NCI-H187 (cell line): Measurements from ENCODE around the gene PCSK1N.
"Not testable (repeated sequence)": the region's sequence is repeated elsewhere in the genome, so short reads cannot be mapped to it uniquely, and the experiment has no call there.

Source experiments
- DNase-seq, 2 experiments: peaks; one replicate each; lab custom pipeline; 2025; lab: John Stamatoyannopoulos, UW

PCSK1N gene, protein sequence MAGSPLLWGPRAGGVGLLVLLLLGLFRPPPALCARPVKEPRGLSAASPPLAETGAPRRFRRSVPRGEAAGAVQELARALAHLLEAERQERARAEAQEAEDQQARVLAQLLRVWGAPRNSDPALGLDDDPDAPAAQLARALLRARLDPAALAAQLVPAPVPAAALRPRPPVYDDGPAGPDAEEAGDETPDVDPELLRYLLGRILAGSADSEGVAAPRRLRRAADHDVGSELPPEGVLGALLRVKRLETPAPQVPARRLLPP

DNA sequence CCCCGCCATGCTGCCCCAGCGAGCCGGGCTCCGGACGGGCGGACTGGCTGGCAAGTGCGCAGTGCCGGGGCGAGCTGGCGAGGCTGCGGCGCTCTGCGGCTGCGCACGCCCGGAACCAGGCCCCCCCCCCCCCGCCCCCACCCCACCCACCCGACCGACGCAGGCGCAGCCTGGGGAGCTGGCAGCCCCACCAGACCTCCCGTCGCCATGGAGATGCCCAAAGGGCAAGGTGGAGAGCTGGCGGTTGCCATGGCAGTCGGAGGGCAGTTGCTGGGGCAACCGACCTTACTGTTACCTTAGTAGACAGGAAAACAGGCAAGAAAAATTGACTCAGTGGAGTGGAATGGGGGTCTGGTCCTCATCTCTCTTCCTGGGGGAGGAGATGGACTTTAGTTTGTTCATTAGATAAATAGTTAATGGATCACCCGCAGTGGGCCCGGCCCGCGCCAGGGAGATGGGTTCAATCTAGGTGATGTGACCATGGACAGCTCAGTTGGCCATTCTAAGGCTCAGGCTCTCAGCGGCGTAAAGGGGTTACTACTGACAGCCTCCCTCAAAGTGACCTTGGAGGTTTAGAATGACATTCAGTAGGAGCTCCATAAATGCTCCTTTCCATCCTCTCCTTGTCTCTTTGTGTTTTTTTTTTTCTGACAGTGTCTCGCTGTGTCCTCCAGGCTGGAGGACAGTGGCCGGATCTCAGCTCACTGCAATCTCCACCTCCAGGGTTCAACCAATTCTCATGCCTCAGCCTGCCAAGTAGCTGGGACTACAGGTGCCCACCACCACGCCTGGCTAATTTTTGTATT is at the start of gene PCSK1N:
Gene PCSK1N, minus strand, starts transcription at position 87 of the 806 bp plus-strand sequence. Its CDS starts 78 bp downstream, at position 9.
- no peak for DNase-seq

DNA sequence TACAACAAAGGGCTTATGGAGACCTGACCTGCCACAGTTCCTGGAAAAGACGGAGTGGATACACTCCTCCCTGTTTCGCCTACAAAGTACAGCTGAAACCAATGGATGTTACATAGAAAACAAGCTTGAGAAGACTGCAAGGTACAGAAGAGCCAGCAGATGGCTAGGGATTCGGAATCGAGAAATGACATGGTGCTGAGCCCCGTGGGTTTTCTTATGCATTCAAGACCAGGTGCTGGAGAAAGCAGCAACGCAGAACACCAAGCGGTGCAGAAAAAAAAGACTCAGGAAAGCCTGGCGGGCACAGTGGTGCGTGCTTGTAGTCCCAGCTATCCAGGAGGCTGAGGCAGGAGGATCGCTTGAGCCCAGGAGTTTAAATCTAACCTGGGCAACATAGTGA is 48.3 kb upstream of the PCSK1N start:
- DNase-seq, result no peak

DNA sequence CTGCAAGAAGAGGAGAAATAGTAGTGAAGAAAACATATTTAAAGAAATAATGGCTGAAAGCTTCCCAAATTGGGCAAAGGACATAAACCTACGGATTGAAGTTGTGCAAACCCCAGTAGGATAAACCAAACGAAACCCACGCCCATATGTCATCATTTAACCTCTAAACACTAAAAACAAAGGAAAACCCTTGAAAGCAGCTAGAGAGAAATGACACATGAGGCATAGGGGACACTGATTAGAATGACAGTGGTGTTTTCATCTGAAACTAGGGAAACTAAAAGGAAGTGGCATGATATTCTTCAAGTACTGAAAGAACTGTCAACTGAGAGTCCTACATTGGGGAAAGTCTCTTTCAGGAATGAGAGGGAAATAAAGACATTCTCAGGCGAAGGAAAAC is 41.5 kb upstream of the PCSK1N start:
- not testable (repeated sequence) for DNase-seq

DNA sequence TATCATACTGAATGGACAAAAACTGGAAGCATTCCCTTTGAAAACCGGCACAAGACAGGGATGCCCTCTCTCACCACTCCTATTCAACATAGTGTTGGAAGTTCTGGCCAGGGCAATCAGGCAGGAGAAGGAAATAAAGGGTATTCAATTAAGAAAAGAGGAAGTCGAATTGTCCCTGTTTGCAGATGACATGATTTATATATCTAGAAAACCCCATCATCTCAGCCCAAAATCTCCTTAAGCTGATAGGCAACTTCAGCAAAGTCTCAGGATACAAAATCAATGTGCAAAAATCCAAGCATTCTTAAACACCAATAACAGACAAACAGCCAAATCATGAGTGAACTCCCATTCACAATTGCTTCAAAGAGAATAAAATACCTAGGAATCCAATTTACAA is 36.6 kb upstream of the PCSK1N start:
- DNase-seq, result not testable (repeated sequence)

DNA sequence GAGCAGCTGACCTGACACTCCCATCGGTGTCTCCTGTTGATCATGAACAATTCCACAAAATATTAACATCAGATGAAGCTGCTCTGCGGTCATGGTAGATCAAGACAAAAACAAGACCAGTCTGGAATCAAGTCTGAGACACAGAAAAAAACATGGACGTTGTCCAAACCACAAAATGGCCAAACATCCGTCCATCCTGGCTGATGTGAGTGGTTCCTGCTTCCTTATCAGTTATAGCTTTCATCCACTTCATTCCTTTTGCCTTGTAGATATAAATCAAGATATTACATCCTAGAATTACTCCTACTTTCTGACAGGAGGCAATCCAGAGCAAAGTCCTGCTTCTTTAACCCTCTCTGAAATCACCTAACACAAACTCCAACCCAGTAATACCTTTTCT is 28.8 kb upstream of the PCSK1N start:
- DNase-seq, result no peak

DNA sequence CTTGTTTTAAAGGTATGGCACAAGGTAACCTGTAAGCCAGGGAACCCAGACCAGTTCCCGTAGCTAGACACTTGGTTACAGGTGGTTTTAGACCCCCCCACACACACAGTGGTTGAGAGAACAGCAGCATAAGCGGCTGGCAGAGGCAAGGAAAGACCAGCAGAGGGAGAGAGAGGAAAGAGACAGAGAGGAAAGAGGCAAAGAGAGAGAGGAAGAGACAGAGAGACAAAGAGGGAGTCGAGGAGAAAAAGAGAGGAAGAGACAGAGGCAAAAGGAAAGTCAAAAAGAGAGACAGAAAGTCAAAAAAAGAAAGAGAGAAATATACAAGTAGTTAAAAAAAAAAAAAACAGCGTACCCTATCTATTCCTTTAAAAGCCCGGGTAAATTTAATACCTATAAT is 19.5 kb upstream of the PCSK1N start:
- no peak for DNase-seq

DNA sequence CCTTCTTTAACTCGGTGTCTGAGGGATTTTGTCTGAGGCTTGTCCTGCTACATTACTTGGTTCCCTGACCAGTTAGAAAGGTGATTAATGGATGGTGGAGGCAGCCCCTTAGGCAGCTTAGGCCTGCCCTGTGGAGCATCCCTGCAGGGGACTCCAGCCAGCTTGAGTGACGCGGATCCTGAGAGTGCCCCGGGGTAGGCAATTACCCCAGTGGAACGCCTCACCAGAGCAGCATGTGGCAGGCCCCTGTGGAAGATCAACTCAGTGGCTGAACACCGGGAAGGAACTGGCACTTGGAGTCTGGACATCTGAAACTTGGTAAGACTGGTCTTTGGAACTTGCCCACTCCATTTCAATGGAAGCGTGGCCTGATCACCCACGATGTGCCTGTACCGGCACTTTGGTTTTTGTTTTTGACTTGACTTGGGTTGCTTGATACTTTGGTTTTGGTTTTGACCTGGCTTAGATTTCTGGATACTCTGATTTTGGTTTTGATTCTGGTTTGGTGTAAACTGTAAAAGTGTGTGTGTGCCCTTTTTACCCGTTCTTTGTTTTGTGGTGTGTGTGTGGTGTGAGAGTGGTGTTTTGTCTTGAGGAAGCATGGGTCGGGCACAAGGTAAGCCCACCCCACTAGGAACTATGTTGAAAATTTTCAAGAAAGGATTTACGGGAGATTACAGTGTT is 18.9 kb upstream of the PCSK1N start:
- not testable (repeated sequence) for DNase-seq

DNA sequence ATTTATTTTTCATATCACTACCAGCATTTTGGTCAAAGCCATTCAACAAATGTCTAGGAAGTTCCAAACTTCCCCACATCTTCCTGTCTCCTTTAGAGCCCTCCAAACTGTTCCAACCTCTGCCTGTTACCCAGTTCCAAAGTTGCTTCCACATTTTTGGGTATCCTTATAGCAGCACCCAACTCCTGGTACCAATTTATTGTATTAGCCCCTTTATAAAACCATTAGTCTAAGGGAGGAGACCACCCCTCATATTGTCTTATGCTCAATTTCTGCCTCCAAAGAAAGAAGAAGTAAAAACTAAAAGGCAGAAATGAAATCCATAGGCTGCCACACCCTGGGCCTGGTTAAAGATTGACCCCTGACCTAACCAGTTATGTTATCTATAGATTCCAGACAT is 18.1 kb upstream of the PCSK1N start:
- not testable (repeated sequence) for DNase-seq

DNA sequence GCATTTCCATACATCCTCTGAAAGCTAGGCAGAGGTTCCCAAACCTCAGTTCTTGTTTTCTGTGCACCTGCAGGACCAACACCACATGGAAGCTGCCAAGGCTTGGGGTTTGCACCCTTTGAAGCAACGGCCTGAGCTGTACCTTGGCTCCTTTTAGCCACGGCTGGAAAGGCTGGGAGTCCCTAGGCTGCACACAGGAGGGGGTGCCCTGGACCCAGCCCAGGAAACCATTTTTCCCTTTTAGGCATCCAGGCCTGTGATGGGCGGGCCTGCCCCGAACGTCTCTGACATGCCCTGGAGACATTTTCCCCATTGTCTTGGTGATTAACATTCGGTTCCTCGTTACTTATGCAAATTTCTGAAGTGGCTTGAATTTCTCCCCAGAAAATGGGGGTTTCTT is 17.4 kb upstream of the PCSK1N start:
- DNase-seq, result no peak

DNA sequence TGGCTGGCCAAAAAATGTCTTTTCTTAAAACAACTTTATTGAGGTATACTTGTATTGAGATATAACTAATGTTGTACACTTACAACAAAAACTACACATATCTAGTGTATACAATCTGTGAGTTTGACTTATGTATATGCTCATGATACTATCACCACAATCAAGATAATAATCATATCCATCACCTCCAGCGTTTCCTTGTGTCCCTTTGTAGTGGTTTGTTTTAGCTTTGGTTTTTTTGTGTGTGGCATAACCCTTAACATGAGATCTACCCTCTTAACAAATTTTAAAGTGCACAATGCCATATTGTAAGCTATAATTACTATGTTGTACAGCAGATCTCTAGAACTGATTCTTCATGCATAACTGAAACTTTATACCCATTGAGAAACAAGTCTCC is 13.4 kb upstream of the PCSK1N start:
- no peak for DNase-seq

DNA sequence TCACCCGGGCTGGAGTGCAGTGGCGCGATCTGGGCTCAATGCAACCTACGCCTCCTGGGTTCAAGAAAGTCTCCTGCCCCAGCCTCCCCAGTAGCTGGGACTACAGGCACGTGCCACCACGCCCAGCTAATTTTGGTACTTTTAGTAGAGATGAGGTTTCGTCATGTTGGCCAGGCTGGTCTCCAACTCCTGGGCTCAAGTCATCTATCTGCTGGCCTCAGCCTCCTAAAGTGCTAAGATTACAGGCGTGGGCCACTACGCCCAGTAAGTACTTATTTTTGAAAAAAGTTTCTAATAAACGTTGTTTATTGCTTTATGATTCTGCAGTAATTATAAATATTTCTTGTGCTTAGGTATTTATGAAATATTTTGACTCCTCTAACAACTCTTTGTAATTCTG is 4.3 kb upstream of the PCSK1N start:
- no peak for DNase-seq

DNA sequence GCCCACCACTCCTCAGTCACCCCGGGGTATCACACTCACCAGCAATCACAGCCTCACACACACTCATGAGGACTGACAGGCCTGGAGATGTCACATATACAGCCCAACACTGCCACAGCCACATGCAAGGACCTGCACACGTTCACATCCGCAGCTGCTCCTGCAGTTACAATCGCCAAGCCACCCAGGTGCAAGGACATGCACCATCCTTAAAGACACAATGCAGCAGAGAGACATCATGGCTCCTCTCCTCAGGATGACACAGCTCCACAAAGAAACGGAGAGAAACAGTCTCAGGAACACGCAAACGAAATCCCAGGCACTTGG is 1.1 kb downstream of the PCSK1N start:
- no peak for DNase-seq

DNA sequence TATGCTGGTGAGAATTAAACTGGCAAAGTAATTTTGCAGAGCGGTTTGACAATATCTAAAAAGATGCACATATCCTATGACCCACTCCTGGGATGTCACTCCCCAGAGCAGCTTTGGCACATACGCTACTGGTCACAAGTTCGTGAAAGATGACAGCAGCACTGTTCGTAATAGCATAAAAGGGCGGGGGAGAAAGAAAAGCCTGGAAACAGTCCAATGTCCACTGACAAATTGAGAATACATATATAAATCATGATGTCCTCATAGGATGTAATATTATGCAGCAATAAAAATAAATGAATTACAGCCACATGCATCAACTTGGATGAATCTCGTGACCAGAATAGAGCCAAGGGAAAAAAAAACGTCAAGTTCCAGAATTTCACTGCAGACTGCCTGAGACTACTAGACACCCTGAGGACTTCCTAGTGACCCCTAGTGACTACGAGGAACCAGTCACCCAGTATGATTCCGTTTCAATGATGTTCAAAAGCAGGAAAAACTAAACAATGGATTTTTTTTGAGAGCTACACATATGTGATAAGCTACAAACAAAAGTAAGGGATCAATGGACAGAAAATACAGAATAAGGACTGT is 1.8 kb downstream of the PCSK1N start:
- no peak for DNase-seq

DNA sequence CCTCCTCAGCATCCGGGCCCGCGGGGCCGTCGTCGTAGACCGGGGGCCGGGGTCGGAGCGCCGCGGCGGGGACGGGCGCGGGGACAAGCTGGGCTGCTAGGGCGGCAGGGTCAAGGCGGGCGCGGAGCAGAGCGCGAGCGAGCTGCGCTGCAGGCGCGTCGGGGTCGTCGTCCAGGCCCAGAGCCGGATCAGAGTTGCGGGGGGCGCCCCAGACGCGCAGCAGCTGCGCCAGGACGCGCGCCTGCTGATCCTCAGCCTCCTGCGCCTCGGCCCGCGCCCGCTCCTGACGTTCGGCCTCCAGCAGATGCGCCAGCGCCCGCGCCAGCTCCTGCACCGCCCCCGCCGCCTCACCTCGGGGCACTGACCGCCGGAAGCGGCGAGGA is 3.5 kb downstream of the PCSK1N start:
- no peak for DNase-seq

DNA sequence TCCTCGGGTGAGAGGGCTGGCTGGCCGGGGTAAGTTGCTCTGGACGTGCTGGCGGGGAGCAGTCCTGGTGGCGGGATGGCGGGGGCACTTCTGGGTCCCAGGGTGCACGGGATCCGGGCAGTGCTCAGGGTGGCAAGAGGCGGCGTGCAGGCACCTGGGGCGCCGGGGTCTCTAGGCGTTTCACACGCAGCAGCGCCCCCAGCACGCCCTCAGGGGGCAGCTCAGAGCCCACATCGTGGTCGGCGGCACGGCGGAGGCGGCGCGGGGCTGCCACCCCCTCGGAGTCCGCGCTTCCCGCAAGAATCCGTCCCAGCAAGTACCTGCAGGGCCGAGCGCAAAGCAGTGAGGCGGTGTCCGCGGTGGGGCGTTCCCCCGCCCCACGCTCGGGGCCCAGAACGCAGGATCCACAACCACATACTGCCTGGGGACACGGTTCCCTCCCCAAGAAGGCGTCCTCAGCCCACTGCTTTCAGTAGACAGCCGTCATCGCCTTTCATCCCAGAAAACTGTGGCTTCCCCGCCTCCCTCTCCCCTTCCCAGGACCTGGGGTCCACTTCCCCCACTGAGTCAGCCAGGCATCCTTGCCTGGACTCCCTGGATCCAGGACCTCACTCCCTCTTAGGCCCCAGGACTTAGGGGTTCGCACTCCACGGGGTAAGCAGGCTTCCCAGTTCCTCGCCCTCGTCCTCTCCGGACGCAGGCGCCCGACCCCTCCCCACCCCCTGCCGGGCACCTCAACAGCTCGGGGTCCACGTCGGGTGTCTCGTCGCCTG is 4.1 kb downstream of the PCSK1N start:
- DNase-seq, result no peak

DNA sequence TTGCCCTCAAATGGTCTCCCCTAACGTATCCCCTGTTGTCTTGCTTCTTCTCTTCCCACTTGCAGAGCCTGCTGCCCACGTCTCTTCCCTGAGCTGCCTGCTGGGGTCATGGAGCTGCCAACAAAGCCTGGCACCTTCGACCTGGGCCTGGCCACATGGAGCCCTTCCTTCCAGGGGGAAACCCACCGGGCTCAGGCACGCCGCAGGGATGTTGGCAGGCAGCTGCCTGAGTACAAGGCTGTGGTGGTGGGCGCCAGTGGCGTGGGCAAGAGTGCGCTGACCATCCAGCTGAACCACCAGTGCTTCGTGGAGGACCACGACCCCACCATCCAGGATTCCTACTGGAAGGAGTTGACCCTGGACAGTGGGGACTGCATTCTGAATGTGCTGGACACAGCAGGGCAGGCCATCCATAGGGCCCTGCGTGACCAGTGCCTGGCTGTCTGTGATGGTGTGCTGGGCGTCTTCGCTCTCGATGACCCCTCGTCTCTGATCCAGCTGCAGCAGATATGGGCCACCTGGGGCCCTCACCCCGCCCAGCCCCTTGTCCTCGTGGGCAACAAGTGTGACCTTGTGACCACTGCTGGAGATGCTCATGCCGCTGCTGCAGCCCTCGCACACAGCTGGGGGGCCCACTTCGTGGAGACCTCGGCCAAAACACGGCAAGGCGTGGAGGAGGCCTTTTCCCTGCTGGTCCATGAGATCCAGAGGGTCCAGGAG is 6.2 kb downstream of the PCSK1N start:
- no peak for DNase-seq

DNA sequence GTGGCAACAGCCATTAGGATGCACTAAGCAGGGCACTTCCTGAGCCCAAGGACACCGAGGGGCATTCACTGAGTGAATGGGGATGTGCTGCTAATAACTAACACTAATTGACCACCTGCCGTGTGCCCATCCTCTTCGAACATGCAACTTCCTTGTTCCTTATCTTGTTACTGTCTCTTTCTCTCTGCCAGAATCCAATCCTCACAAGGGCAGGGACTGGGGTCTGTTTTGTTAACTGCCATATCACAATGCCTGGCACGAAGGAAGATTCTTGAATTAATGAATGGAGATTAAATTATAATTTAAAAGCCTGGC is 7.8 kb downstream of the PCSK1N start:
- DNase-seq, result no peak

DNA sequence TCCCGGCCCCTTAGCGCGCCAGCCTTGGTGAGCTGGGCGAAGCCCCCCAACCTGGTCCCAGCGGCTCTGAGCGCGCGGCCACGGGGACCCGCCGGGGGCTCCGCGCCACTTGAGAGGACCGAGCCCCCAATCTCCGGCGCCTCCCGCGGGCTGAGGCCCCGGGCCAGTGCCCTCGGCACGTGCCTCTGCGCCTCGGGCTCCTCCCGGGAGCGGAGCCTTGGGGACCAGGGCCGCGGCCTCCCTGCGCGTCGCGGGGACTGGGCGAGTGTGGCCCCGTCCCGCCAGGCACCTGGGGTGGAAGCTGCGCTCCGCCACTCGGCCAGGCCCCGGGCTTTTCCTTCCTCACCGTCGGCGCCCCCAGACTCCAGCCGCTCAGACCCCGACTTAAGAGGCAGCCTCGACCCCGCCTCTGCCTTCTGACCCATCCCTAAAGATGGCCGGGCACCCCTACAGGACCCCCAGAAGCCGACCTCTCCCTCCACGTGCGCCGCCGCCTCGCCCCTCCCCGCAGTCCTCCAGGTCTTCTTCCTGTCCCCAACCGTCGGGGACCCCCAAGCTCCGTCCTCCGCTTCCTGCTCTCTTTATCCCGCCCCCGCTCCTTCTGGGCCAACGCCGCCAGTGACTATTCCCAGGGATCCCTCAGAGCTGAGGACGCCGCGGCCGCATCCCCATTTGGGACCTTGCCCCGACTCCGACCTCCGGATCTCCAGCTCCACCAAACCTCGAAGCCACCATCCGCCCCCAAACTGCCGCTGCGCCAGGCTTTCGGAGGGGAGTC is 8.3 kb downstream of the PCSK1N start:
- no peak for DNase-seq

DNA sequence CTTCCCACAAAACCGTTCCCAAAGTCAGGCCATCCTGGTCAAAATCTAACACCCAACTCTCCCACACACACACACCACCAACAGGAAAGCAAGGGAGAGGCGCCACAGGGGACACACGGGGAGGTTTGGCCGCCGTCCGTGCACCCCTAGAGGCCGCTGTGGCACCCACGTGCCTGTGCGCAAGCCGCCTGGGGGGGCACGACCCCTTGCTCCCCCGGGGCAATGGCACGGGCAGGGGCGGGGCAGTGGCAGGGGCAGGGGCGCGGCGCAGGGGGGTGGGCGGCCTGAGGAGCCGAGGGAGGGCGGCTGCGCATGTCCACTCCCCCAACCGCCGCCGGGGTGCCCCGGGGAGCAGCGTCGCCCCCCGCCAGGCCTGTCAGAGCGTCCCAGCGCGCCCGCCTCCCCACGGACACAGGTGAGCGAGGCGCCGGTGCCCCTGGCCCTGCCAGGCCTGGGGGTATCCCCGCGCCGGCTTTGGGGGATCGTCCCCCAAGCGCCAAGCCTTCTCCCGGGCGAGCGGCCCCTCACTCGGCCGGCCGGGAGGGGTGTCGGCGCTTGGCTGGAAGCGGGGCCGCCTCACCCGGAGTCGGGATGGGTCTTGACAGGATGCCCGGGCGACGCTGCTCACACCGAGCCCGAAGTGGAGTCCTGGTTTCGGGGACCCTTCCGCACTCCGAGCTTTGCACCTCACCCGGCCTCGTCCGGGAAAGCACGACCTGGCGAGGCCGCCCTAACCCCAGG is 9.1 kb downstream of the PCSK1N start, which contains the start of gene ERAS:
Gene ERAS, plus strand, starts transcription at position 379 of the 741 bp plus-strand sequence. CDS start 2,611 bp downstream, outside the sequence.
- no peak for DNase-seq

DNA sequence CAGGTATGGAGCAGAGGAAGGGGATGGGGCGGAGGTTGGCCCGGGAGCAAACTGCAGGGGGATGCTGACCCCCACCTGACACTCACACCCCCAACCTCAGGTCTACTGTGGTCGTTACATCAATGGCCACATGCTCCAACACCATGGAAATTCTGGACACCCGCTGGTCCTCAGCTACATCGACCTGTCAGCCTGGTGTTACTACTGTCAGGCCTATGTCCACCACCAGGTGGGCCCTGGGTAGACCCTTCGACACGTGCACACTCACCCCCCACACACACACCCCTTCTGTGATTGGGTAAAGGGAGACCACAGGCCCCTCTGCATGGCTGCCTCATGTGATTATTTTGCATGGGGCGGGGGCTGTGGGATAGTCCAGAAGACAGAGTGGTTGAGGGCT is 11.3 kb downstream of the PCSK1N start:
- no peak for DNase-seq
